SU-DHL-6 (cell line): ENCODE results near the gene LBH.

Source experiments
- CTCF ChIP-seq: fragments of 200-600 bp; sonication (generic); IDR thresholded peaks from one replicate; pipeline ENCODE4 v1.5.1; 2017; ENCODE audit warnings: antibody characterized with exemption, mild to moderate bottlenecking, low read length, moderate library complexity; ENCODE audit not compliant: insufficient read depth, poor library complexity, severe bottlenecking
- EZH2phosphoT487 ChIP-seq: fragments of 200-600 bp; sonication (generic), shearing (Covaris generic); conservative IDR thresholded peaks from 2 replicates; pipeline ENCODE4 v1.6.1; 2018; ENCODE audit warnings: mild to moderate bottlenecking, antibody characterized with exemption, low read length, moderate library complexity, mixed read lengths

GRCh38 chr2:30195016-30195415, 36.3 kb upstream of the LBH start:
- no peak for TF ChIP-seq CTCF
- TF ChIP-seq EZH2phosphoT487 = no peak
